Breast epithelium (tissue), 3 donors: Measurements from ENCODE around the gene FSHB.

ENCODE experiments used
- CTCF ChIP-seq, 3 donors: fragments of 450-650 bp; IDR thresholded peaks; one replicate each; pipeline ENCODE4 v1.5.1; 2016 to 2017; ENCODE audit warnings: antibody characterized with exemption in 3 of 3, mild to moderate bottlenecking in 3 of 3, moderate library complexity in 3 of 3
- POLR2A ChIP-seq: fragments of 450-650 bp; IDR thresholded peaks from one replicate; pipeline ENCODE4 v1.6.1; 2016; ENCODE audit warnings: antibody characterized with exemption, mild to moderate bottlenecking, moderate library complexity
- POLR2AphosphoS5 ChIP-seq, 3 donors: sonication (generic); formaldehyde crosslinking; IDR thresholded peaks; one replicate each; pipeline ENCODE4 v1.6.1; 2017; ENCODE audit warnings: antibody characterized with exemption in 3 of 3

GRCh38 chr11:30277176-30277575, 46.4 kb downstream of the FSHB start:
- TF ChIP-seq CTCF (IDR thresholded peaks at IDR 0.05) (no peak), POLR2A (no peak), POLR2AphosphoS5 (IDR thresholded peaks at IDR 0.05) (no peak)
